ENCODE measurements around the gene LUC7L3. TPM values are rescaled to one million over a fixed set of nuclear protein-coding genes. Genes with fewer than 3 reads are reported as not detected.

Gene LUC7L3
- total RNA-seq: 10 to 100 TPM; 71.2 to 85.6 TPM

GRCh38 chr17:50719144-50719923 lies at the start of gene LUC7L3:
TSS of gene LUC7L3 (plus strand) at chr17:50719603. CDS start at chr17:50719733, 130 bp downstream.
- intact Hi-C loops (cut with DNase I): no loop called here
- DNase-seq: peak; percentile 94 to 95 (median 94)
- Histone ChIP-seq H3K27ac (peak within 1 kb of the TSS; percentile 98 to 99 (median 98)), H3K27me3 (no peaks in the 10 kb centered on the region), H3K9me3 (no peaks in the 10 kb centered on the region), H3K4me1 (peaks cover 36% of the 10 kb centered on the region), H3K4me3 (peak within 1 kb of the TSS; percentile 63), H3K36me3 (replicated peaks in 1 of 2; ENCODE audit: insufficient read depth in 1 of 2, low read depth in 2 of 2) (no peaks in the 10 kb centered on the region)
- WGBS, 2 donors: 1 to 3% methylated on average over 30 to 76 of the region's 76 CpGs
- peak; percentile 97 for ATAC-seq
- peak; percentile 71 to 90 (median 89) for TF ChIP-seq POLR2A (IDR thresholded peaks at IDR 0.05)
- peak in 2 of 7 experiments; percentile 19 to 28 for TF ChIP-seq CTCF (IDR thresholded peaks at IDR 0.05)

GRCh38 chr17:50672071-50672470 lies 47.3 kb upstream of the LUC7L3 start:
- peak in 1 of 4 donors; percentile 2 for DNase-seq
- H3K27ac ChIP-seq: peak overlapping the region in 1 of 4 donors; percentile 4
- H3K36me3 ChIP-seq (replicated peaks in 1 of 2; ENCODE audit: insufficient read depth in 1 of 2, low read depth in 2 of 2): peaks cover 0 to 2% of the 10 kb centered on the region in 2 donors
- TF ChIP-seq CTCF (IDR thresholded peaks at IDR 0.05) (no peak), POLR2A (IDR thresholded peaks at IDR 0.05) (no peak)
- WGBS, 2 donors: 88 to 98% methylated on average over 5 of the region's 5 CpGs
- ATAC-seq: no peak
- H3K4me1 ChIP-seq: peaks cover 38% of the 10 kb centered on the region
- no peak overlapping the region for H3K4me3 ChIP-seq
- no peaks in the 10 kb centered on the region for H3K27me3 ChIP-seq
- H3K9me3 ChIP-seq: no peaks in the 10 kb centered on the region
- intact Hi-C loops (cut with DNase I): no loop called here

GRCh38 chr17:50672831-50673551 lies 46.4 kb upstream of the LUC7L3 start:
- ATAC-seq (peak; percentile 31), DNase-seq (peak in 2 of 4 donors; percentile 23 to 95)
- Histone ChIP-seq H3K4me3 (no peak overlapping the region), H3K36me3 (replicated peaks in 1 of 2; ENCODE audit: insufficient read depth in 1 of 2, low read depth in 2 of 2) (peaks cover 0 to 2% of the 10 kb centered on the region in 2 donors), H3K27me3 (no peaks in the 10 kb centered on the region), H3K27ac (peak overlapping the region in 2 of 4 donors; percentile 8 to 81), H3K4me1 (peaks cover 36% of the 10 kb centered on the region), H3K9me3 (no peaks in the 10 kb centered on the region)
- TF ChIP-seq CTCF (IDR thresholded peaks at IDR 0.05): no peak
- TF ChIP-seq POLR2A (IDR thresholded peaks at IDR 0.05): no peak
- intact Hi-C loops (cut with DNase I): no loop called here
- WGBS, 2 donors: 88 to 94% methylated on average over 14 to 20 of the region's 20 CpGs

GRCh38 chr17:50675190-50675589 lies 44.2 kb upstream of the LUC7L3 start:
- H3K4me3 ChIP-seq: no peak overlapping the region
- H3K9me3 ChIP-seq: no peaks in the 10 kb centered on the region
- intact Hi-C loops (cut with DNase I): no loop called here
- no peaks in the 10 kb centered on the region for H3K27me3 ChIP-seq
- peaks cover 34% of the 10 kb centered on the region for H3K4me1 ChIP-seq
- peaks cover 0 to 2% of the 10 kb centered on the region in 2 donors for H3K36me3 ChIP-seq (replicated peaks in 1 of 2; ENCODE audit: insufficient read depth in 1 of 2, low read depth in 2 of 2)
- 67 to 74% methylated on average over 3 of the region's 3 CpGs for WGBS, 2 donors
- ATAC-seq (no peak), DNase-seq (no peak)
- no peak for TF ChIP-seq POLR2A (IDR thresholded peaks at IDR 0.05)
- no peak for TF ChIP-seq CTCF (IDR thresholded peaks at IDR 0.05)
- peak overlapping the region; percentile 15 to 76 (median 64) for H3K27ac ChIP-seq

Measured in body of pancreas (tissue), 4 donors.